Measurements from ENCODE around the gene MED12L.

The MED12L gene

GRCh38 chr3:151312972-151313371, 227.5 kb downstream of the MED12L start:
- TF ChIP-seq POLR2A (IDR thresholded peaks at IDR 0.05; ENCODE audit: low read depth, low read length) = no peak
- DNase-seq (ENCODE audit: insufficient read length, low spot score) (no peak), FAIRE-seq (no peak)

GRCh38 chr3:151314137-151314536, 228.7 kb downstream of the MED12L start:
- FAIRE-seq (no peak), DNase-seq (ENCODE audit: insufficient read length, low spot score) (no peak)
- no peak for TF ChIP-seq POLR2A (IDR thresholded peaks at IDR 0.05; ENCODE audit: low read depth, low read length)

- DNase-seq (ENCODE audit: insufficient read length, low spot score) = no peak
- TF ChIP-seq POLR2A (IDR thresholded peaks at IDR 0.05; ENCODE audit: low read depth, low read length) = no peak
- no peak for FAIRE-seq
Observed at GRCh38 chr3:151314593-151314992, 229.1 kb downstream of the MED12L start.

GRCh38 chr3:151315136-151315535, 229.7 kb downstream of the MED12L start:
- DNase-seq (ENCODE audit: insufficient read length, low spot score) (no peak), FAIRE-seq (peak; percentile 57)
- TF ChIP-seq POLR2A (IDR thresholded peaks at IDR 0.05; ENCODE audit: low read depth, low read length) = no peak

GRCh38 chr3:151315846-151316245, 230.4 kb downstream of the MED12L start:
- DNase-seq (ENCODE audit: insufficient read length, low spot score) (no peak), FAIRE-seq (no peak)
- no peak for TF ChIP-seq POLR2A (IDR thresholded peaks at IDR 0.05; ENCODE audit: low read depth, low read length)

- FAIRE-seq (peak; percentile 98), DNase-seq (ENCODE audit: insufficient read length, low spot score) (peak; percentile 21)
- TF ChIP-seq POLR2A (IDR thresholded peaks at IDR 0.05; ENCODE audit: low read depth, low read length) = no peak
Observed at GRCh38 chr3:151316267-151316991, 231.0 kb downstream of the MED12L start, which contains the start of gene GPR87. Gene GPR87 (minus strand): TSS chr3:151316820. CDS start chr3:151300100, 16,720 bp downstream.

- FAIRE-seq = no peak
- TF ChIP-seq POLR2A (IDR thresholded peaks at IDR 0.05; ENCODE audit: low read depth, low read length) = no peak
- DNase-seq (ENCODE audit: insufficient read length, low spot score) = no peak
Observed at GRCh38 chr3:151318313-151318712, 232.8 kb downstream of the MED12L start.

GRCh38 chr3:151318991-151319390, 233.5 kb downstream of the MED12L start:
- TF ChIP-seq POLR2A (IDR thresholded peaks at IDR 0.05; ENCODE audit: low read depth, low read length) = no peak
- DNase-seq (ENCODE audit: insufficient read length, low spot score) = no peak
- peak; percentile 33 for FAIRE-seq

GRCh38 chr3:151319628-151320027, 234.2 kb downstream of the MED12L start:
- FAIRE-seq (no peak), DNase-seq (ENCODE audit: insufficient read length, low spot score) (no peak)
- TF ChIP-seq POLR2A (IDR thresholded peaks at IDR 0.05; ENCODE audit: low read depth, low read length) = no peak

GRCh38 chr3:151320131-151320530, 234.7 kb downstream of the MED12L start:
- TF ChIP-seq POLR2A (IDR thresholded peaks at IDR 0.05; ENCODE audit: low read depth, low read length) = no peak
- no peak for FAIRE-seq
- no peak for DNase-seq (ENCODE audit: insufficient read length, low spot score)

- DNase-seq (ENCODE audit: insufficient read length, low spot score) (no peak), FAIRE-seq (no peak)
- TF ChIP-seq POLR2A (IDR thresholded peaks at IDR 0.05; ENCODE audit: low read depth, low read length) = no peak
Observed at GRCh38 chr3:151321526-151321925, 236.1 kb downstream of the MED12L start.

GRCh38 chr3:151322511-151322910, 237.0 kb downstream of the MED12L start:
- FAIRE-seq = no peak
- no peak for TF ChIP-seq POLR2A (IDR thresholded peaks at IDR 0.05; ENCODE audit: low read depth, low read length)
- DNase-seq (ENCODE audit: insufficient read length, low spot score) = no peak

GRCh38 chr3:151327571-151328198, 242.2 kb downstream of the MED12L start:
- no peak for TF ChIP-seq POLR2A (IDR thresholded peaks at IDR 0.05; ENCODE audit: low read depth, low read length)
- FAIRE-seq = peak; percentile 41
- no peak for DNase-seq (ENCODE audit: insufficient read length, low spot score)

- DNase-seq (ENCODE audit: insufficient read length, low spot score) (no peak), FAIRE-seq (peak; percentile 83)
- TF ChIP-seq POLR2A (IDR thresholded peaks at IDR 0.05; ENCODE audit: low read depth, low read length) = no peak
Observed at GRCh38 chr3:151328298-151328995, 243.0 kb downstream of the MED12L start.
